ENCODE measurements around the gene MARK1. TPM values are rescaled to one million over a fixed set of nuclear protein-coding genes. Genes with fewer than 3 reads are reported as not detected.

The MARK1 gene
- total and polyA plus RNA-seq, 2 of the 13 experiments (the other 11 are each of a cell fraction or from before 2014, with no cell fraction given) = not detected

DNA sequence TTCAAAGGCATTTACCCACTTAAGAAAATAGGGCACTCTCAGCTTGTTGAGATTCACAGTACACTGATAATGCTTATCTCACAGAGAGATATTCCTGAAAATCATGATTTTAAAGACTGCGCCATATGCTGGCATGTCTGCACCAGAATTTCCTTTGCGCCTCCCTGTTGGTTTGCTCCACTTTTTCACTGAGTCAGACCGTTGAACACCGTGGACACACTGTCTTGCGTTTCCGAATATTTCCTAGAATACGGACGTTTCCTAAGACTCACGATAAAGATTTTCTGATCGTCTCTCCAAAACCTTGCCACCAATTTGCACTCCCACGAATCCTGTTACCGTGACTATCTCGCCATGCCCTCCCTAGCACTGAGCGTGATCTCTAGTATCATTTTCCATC is 161.7 kb downstream of the MARK1 start:
- TF ChIP-seq TBP (CRISPR knock-in tag; IDR thresholded peaks at IDR 0.05) (no peak), ZNF670 (CRISPR knock-in tag; IDR thresholded peaks at IDR 0.05; ENCODE audit: borderline replicate concordance) (0 out of 2 replicates have a peak, but pooled peaks have one; percentile 10)
- TF ChIP-seq, protein P1, sequence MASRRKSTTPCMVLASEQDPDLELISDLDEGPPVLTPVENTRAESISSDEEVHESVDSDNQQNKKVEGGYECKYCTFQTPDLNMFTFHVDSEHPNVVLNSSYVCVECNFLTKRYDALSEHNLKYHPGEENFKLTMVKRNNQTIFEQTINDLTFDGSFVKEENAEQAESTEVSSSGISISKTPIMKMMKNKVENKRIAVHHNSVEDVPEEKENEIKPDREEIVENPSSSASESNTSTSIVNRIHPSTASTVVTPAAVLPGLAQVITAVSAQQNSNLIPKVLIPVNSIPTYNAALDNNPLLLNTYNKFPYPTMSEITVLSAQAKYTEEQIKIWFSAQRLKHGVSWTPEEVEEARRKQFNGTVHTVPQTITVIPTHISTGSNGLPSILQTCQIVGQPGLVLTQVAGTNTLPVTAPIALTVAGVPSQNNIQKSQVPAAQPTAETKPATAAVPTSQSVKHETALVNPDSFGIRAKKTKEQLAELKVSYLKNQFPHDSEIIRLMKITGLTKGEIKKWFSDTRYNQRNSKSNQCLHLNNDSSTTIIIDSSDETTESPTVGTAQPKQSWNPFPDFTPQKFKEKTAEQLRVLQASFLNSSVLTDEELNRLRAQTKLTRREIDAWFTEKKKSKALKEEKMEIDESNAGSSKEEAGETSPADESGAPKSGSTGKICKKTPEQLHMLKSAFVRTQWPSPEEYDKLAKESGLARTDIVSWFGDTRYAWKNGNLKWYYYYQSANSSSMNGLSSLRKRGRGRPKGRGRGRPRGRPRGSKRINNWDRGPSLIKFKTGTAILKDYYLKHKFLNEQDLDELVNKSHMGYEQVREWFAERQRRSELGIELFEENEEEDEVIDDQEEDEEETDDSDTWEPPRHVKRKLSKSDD (CRISPR knock-in tag; IDR thresholded peaks at IDR 0.05; ENCODE audit: low read depth) = peak; percentile 42; the same call in 1 of the 2 replicates
- TF ChIP-seq, protein P2, sequence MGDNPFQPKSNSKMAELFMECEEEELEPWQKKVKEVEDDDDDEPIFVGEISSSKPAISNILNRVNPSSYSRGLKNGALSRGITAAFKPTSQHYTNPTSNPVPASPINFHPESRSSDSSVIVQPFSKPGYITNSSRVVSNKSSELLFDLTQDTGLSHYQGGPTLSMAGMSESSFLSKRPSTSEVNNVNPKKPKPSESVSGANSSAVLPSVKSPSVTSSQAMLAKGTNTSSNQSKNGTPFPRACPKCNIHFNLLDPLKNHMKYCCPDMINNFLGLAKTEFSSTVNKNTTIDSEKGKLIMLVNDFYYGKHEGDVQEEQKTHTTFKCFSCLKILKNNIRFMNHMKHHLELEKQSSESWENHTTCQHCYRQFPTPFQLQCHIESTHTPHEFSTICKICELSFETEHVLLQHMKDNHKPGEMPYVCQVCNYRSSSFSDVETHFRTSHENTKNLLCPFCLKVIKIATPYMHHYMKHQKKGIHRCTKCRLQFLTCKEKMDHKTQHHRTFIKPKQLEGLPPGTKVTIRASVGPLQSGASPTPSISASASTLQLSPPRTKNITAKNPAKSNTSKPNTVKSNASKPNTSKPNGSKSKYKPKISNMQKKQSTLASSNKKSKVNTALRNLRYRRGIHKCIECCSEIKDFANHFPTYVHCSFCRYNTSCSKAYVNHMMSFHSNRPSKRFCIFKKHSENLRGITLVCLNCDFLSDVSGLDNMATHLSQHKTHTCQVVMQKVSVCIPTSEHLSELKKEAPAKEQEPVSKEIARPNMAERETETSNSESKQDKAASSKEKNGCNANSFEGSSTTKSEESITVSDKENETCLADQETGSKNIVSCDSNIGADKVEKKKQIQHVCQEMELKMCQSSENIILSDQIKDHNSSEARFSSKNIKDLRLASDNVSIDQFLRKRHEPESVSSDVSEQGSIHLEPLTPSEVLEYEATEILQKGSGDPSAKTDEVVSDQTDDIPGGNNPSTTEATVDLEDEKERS (CRISPR knock-in tag; IDR thresholded peaks at IDR 0.05) = 0 out of 2 replicates have a peak, but pooled peaks have one; percentile 18
- H3K4me2 ChIP-seq (ENCODE audit: low read depth, low read length) = peak overlapping the region; percentile 77
- no peak overlapping the region for H2AFZ ChIP-seq (ENCODE audit: low read length)
- in situ Hi-C loops (cut with HindIII; ENCODE audit: extremely low pct_ligation_motif_present, low pct_unique_long_range_greater_than_20kb) = loop anchor here (5.0 kb wide), 1 partner anchor 88 kb away; no protein-coding TSS in a partner anchor
- H3K36me3 ChIP-seq (replicated peaks in 1 of 2; ENCODE audit: control insufficient read depth in 1 of 2, insufficient read depth in 2 of 2, low read length in 2 of 2) = no peaks in the 10 kb centered on the region
- CTCF ChIA-PET (ENCODE audit: low intra/inter-chr PET ratio, low total read pairs) = interaction anchor here (1.2 to 2.8 kb wide), 6 partner anchors 8 to 87 kb away, joined by 3 to 34 read pairs (median 10); no protein-coding TSS in a partner anchor
- H3K4me1 ChIP-seq (ENCODE audit: insufficient read depth, low read length) = peaks cover 41% of the 10 kb centered on the region
- no peaks in the 10 kb centered on the region; a peak in 2 of 5 replicates for H3K27me3 ChIP-seq (ENCODE audit: control insufficient read depth in 1 of 2, insufficient read depth in 2 of 2, low read length in 2 of 2)
- H4K20me1 ChIP-seq (ENCODE audit: insufficient read depth, low read length) = no peaks in the 10 kb centered on the region
- no peak for ATAC-seq
- POLR2A ChIA-PET = no interaction called here
- 46% methylated on average over 14 of the region's 14 CpGs for WGBS (ENCODE audit: low lambda C conversion rate)
- H3K9ac ChIP-seq (ENCODE audit: insufficient read depth, low read depth, low read length) = no peak overlapping the region
- H3K4me3 ChIP-seq (replicated peaks in 1 of 3; ENCODE audit: insufficient read depth in 1 of 3, low read depth in 2 of 3, low read length in 3 of 3) = peak overlapping the region in 1 of 3 experiments; percentile 81; a peak in 3 of 6 replicates
- FAIRE-seq = no peak
- H3K27ac ChIP-seq (ENCODE audit: extremely low read length, insufficient read depth, low read length) = no peak overlapping the region
- peaks cover 33% of the 10 kb centered on the region for H3K79me2 ChIP-seq (ENCODE audit: insufficient read depth, low read length)
- H3K9me3 ChIP-seq (ENCODE audit: low read length) = no peaks in the 10 kb centered on the region
- DNase-seq (ENCODE audit: low spot score) = no peak
- intact Hi-C loops (cut with micrococcal nuclease; ENCODE audit: unreplicated experiment) = loop anchor here (1.0 to 2.0 kb wide), 4 partner anchors 44 to 87 kb away; partner anchors contain the start of gene MTARC2
- BruUV-seq (replicated peaks) = no TSS peak
